ENCODE results near the gene OR8B8. TPM values are rescaled to one million over a fixed set of nuclear protein-coding genes. Genes with fewer than 3 reads are reported as not detected.
"Not testable (repeated sequence)": the region's sequence is repeated elsewhere in the genome, so short reads cannot be mapped to it uniquely, and the experiment has no call there.

Gene OR8B8
- total and polyA plus RNA-seq, 2 of the 4 experiments (the other 2 are of a cell fraction) = not detected

GRCh38 chr11:124459379-124459778 lies 13.9 kb upstream of the OR8B8 start:
- H4K20me1 ChIP-seq (ENCODE audit: insufficient read depth, low read length); dilution Hi-C loops (cut with HindIII; ENCODE audit: low sequenced_read_pairs, unreplicated experiment); DNase-seq; H4K91ac ChIP-seq (ENCODE audit: insufficient read depth, low read depth, low read length); H3K18ac ChIP-seq (ENCODE audit: low read depth, low read length); POLR2A ChIA-PET (ENCODE audit: unreplicated experiment); ATAC-seq (ENCODE audit: low read depth); CTCF ChIA-PET; H3K36me3 ChIP-seq (ENCODE audit: control insufficient read depth, insufficient read depth, low read length); H3K27me3 ChIP-seq (ENCODE audit: control insufficient read depth, insufficient read depth, low read length); H3K27ac ChIP-seq (ENCODE audit: insufficient read depth, low read length); H2BK120ac ChIP-seq (ENCODE audit: low read depth, low read length); H4K8ac ChIP-seq (ENCODE audit: low read depth in 2 of 2, low read length in 2 of 2); H3K4me3 ChIP-seq (ENCODE audit: insufficient read depth, low read depth, low read length); H3K79me1 ChIP-seq (ENCODE audit: low read depth in 1 of 2, low read length in 2 of 2); H3K23ac ChIP-seq (ENCODE audit: low read depth, low read length); H3K56ac ChIP-seq (ENCODE audit: extremely low read depth, insufficient read depth, low read length); in situ Hi-C loops (cut with MboI; ENCODE audit: low sequenced_read_pairs); H2AFZ ChIP-seq (replicated peaks; ENCODE audit: low read length, poor library complexity); H3K4ac ChIP-seq (ENCODE audit: low read depth, low read length); H2AK9ac ChIP-seq (replicated peaks; ENCODE audit: low read depth, low read length, poor library complexity); H3K4me2 ChIP-seq (ENCODE audit: low read depth, low read length); H2BK15ac ChIP-seq (ENCODE audit: low read depth, low read length); H3K4me1 ChIP-seq (ENCODE audit: control insufficient read depth, insufficient read depth, low read length); H4K5ac ChIP-seq (ENCODE audit: low read depth, low read length); BruUV-seq (replicated peaks); H3K9ac ChIP-seq (ENCODE audit: low read depth, low read length); H2BK5ac ChIP-seq (ENCODE audit: low read depth, low read length, poor library complexity, severe bottlenecking); H2BK20ac ChIP-seq (ENCODE audit: low read depth, low read length); H3K9me1 ChIP-seq (ENCODE audit: insufficient read depth, low read length); intact Hi-C loops (cut with micrococcal nuclease); H2AK5ac ChIP-seq (ENCODE audit: low read depth, low read length); H3K14ac ChIP-seq (replicated peaks; ENCODE audit: low read depth, low read length); H3K9me3 ChIP-seq (ENCODE audit: control insufficient read depth, insufficient read depth, low read length): not testable (repeated sequence)
- WGBS, 2 experiments (ENCODE audit: extremely low coverage in 2 of 2, insufficient read length in 1 of 2) = 76% methylated on average over 4 of the region's 7 CpGs; no CpG with 5 or more reads in 1 of the 2 experiments
